AG04449 (cell line): ENCODE results near the gene FGF14.
A peak's percentile ranks its signal among the peaks of the same experiment; 100 is the strongest.
"Not testable (repeated sequence)": the region's sequence is repeated elsewhere in the genome, so short reads cannot be mapped to it uniquely, and the experiment has no call there.

Source experiments
- CTCF ChIA-PET: fragments of 350-600 bp; formaldehyde crosslinking; extraction: SDS; loops from one replicate; lab custom pipeline; 2021; ENCODE audit warnings: antibody characterized with exemption; lab: Yijun Ruan, JAX
- POLR2A ChIA-PET: fragments of 400-600, 350-600 bp; formaldehyde crosslinking; extraction: SDS; loops from one replicate; lab custom pipeline; 2020; ENCODE audit warnings: antibody characterized with exemption, inconsistent platforms; lab: Yijun Ruan, JAX
- DNase-seq: peaks from one replicate; pipeline ENCODE4 v3.0.0-alpha.2; 2010; ENCODE audit warnings: low read depth, low spot score
- H3K4me3 ChIP-seq: 2 replicates; pipeline ENCODE4 v1.5.1; 2011; ENCODE audit warnings: low read depth, mild to moderate bottlenecking, control low read depth, low read length
- TF ChIP-seq, protein P1 (sequence below): IDR thresholded peaks from one replicate; pipeline ENCODE4 v1.5.1; 2011; ENCODE audit warnings: mild to moderate bottlenecking, moderate library complexity, low read length, control low read depth, inconsistent platforms; ENCODE audit not compliant: insufficient read depth; ENCODE audit errors: missing control alignments

The FGF14 gene

DNA sequence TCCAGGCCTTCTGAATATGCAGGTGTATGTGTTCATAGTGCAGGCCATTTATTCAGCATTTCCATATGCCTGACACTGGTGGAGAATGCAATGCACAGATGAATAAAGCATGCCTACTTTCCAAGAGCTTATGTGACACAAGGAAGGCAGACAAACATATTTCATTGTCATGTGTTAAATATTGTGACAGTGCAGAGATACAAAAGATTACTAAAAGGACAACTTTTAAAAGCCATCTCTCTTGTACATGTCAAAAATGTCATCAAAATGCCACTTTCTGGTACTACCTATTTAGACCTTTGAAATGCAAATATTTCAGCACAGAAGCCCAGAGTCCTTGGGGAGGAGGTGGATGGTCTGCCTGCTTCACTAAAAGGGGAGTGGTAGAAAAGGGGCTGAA lies 254.5 kb downstream of the FGF14 start:
- ChIA-PET POLR2A (no interaction called here), CTCF (no interaction called here)
- no peak overlapping the region for H3K4me3 ChIP-seq
- TF ChIP-seq, protein P1, sequence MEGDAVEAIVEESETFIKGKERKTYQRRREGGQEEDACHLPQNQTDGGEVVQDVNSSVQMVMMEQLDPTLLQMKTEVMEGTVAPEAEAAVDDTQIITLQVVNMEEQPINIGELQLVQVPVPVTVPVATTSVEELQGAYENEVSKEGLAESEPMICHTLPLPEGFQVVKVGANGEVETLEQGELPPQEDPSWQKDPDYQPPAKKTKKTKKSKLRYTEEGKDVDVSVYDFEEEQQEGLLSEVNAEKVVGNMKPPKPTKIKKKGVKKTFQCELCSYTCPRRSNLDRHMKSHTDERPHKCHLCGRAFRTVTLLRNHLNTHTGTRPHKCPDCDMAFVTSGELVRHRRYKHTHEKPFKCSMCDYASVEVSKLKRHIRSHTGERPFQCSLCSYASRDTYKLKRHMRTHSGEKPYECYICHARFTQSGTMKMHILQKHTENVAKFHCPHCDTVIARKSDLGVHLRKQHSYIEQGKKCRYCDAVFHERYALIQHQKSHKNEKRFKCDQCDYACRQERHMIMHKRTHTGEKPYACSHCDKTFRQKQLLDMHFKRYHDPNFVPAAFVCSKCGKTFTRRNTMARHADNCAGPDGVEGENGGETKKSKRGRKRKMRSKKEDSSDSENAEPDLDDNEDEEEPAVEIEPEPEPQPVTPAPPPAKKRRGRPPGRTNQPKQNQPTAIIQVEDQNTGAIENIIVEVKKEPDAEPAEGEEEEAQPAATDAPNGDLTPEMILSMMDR = no peak
- DNase-seq = no peak

DNA sequence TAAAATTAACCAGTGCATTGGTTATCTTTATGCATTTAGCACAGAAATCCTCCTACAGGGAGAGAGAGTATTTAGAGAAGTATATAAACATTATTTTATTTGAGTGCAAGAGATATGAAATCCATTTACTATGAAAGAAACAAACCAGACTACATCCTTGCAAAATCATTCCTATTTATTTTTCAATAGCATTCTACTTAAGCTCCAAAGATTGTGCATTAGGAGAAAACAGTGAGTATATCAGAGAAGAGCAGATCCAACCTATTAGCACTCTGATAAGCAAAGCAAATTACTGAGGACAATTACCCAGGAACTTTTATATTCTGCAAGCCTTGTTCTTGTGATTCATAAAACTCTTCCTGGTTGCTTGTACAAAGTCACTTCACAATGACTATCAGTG lies 256.1 kb downstream of the FGF14 start:
- TF ChIP-seq, protein P1 = no peak
- DNase-seq = no peak
- ChIA-PET POLR2A (no interaction called here), CTCF (no interaction called here)
- H3K4me3 ChIP-seq = no peak overlapping the region

GRCh38 chr13:102142473-102142826 lies 259.4 kb downstream of the FGF14 start:
- no peak for DNase-seq
- TF ChIP-seq, protein P1 = no peak
- H3K4me3 ChIP-seq = no peak overlapping the region
- ChIA-PET POLR2A (no interaction called here), CTCF (interaction anchor here (1.0 to 2.2 kb wide), 2 partner anchors 413 to 428 kb away, joined by 3 to 22 read pairs; no protein-coding TSS in a partner anchor)

- POLR2A ChIA-PET = no interaction called here
- TF ChIP-seq, protein P1 = peak; percentile 47
- CTCF ChIA-PET = interaction anchor here (0.7 to 2.2 kb wide), 7 partner anchors 11 to 428 kb away, joined by 3 to 22 read pairs (median 3); no protein-coding TSS in a partner anchor
- no peak for DNase-seq
- H3K4me3 ChIP-seq = no peak overlapping the region
Observed at GRCh38 chr13:102141625-102142472, 260.0 kb downstream of the FGF14 start.

DNA sequence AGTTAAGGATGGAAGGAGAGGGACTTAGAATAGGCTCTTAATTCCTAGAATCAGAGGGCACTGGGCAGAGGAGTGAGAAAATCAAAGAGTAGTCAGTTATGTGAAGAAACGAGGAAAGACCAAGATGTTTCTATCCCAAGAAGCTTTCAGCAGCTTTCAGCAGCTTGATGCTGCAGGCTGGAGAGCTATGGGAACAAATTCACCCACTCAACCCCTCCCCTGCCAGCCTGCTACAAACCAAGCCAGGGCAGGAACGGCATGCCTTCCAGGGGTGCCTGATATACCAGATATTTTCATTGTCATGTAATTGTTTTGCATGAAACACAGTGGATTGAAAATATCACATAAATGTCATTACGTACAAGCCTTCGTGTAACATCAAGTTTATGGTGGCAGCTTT lies 262.2 kb downstream of the FGF14 start:
- ChIA-PET CTCF (interaction anchor here (1.1 kb wide), 1 partner anchor 416 kb away, joined by 4 read pairs; no protein-coding TSS in a partner anchor), POLR2A (no interaction called here)
- no peak for DNase-seq
- no peak overlapping the region for H3K4me3 ChIP-seq
- TF ChIP-seq, protein P1 = no peak

GRCh38 chr13:102138635-102139190 lies 263.1 kb downstream of the FGF14 start:
- TF ChIP-seq, protein P1 = no peak
- H3K4me3 ChIP-seq = no peak overlapping the region
- ChIA-PET POLR2A (no interaction called here), CTCF (interaction anchor here (0.6 to 1.1 kb wide), 2 partner anchors 417 to 581 kb away, joined by 3 to 4 read pairs; no protein-coding TSS in a partner anchor)
- no peak for DNase-seq

GRCh38 chr13:102137904-102138303 lies 263.9 kb downstream of the FGF14 start:
- H3K4me3 ChIP-seq, DNase-seq, CTCF ChIA-PET, POLR2A ChIA-PET: not testable (repeated sequence)
